ENCODE measurements around the gene HSPA6.
A peak's percentile ranks its signal among the peaks of the same experiment; 100 is the strongest.
"Not testable (repeated sequence)": the region's sequence is repeated elsewhere in the genome, so short reads cannot be mapped to it uniquely, and the experiment has no call there.

The HSPA6 gene

GRCh38 chr1:161523817-161524741 lies at the start of gene HSPA6:
Gene HSPA6 (plus strand): TSS chr1:161524540. CDS start chr1:161524659, 119 bp downstream.
- DNase-seq = peak; percentile 62

- not testable (repeated sequence) for DNase-seq
These were observed 46.6 kb upstream of the HSPA6 start for GRCh38 chr1:161477711-161478110.

GRCh38 chr1:161478985-161479384 lies 45.4 kb upstream of the HSPA6 start:
- DNase-seq = no peak

- no peak for DNase-seq
These were observed 43.8 kb upstream of the HSPA6 start for GRCh38 chr1:161480381-161481035.

GRCh38 chr1:161481624-161482392 lies 42.5 kb upstream of the HSPA6 start:
- DNase-seq = no peak

GRCh38 chr1:161482610-161483009 lies 41.7 kb upstream of the HSPA6 start:
- no peak for DNase-seq

GRCh38 chr1:161483361-161483760 lies 41.0 kb upstream of the HSPA6 start:
- no peak for DNase-seq

GRCh38 chr1:161484613-161485012 lies 39.7 kb upstream of the HSPA6 start:
- DNase-seq = peak; percentile 44

- DNase-seq = peak; percentile 64
These were observed 37.3 kb upstream of the HSPA6 start for GRCh38 chr1:161486806-161487741.

GRCh38 chr1:161491472-161491871 lies 32.9 kb upstream of the HSPA6 start:
- DNase-seq = peak; percentile 86

- no peak for DNase-seq
These were observed 31.5 kb upstream of the HSPA6 start for GRCh38 chr1:161492827-161493226.

GRCh38 chr1:161494091-161494735 lies 30.1 kb upstream of the HSPA6 start:
- DNase-seq = no peak

- DNase-seq = no peak
These were observed 28.9 kb upstream of the HSPA6 start for GRCh38 chr1:161495490-161495889.

- peak; percentile 61 for DNase-seq
These were observed 26.4 kb upstream of the HSPA6 start for GRCh38 chr1:161497961-161498360.

GRCh38 chr1:161498646-161499045 lies 25.7 kb upstream of the HSPA6 start:
- no peak for DNase-seq

GRCh38 chr1:161499099-161500039 lies 25.0 kb upstream of the HSPA6 start:
- peak; percentile 93 for DNase-seq

- DNase-seq = no peak
These were observed 23.1 kb upstream of the HSPA6 start for GRCh38 chr1:161501234-161501633.

- no peak for DNase-seq
These were observed 22.2 kb upstream of the HSPA6 start for GRCh38 chr1:161502181-161502580.

- peak; percentile 64 for DNase-seq
These were observed 21.5 kb upstream of the HSPA6 start for GRCh38 chr1:161502641-161503393.

- DNase-seq = no peak
These were observed 21.0 kb upstream of the HSPA6 start for GRCh38 chr1:161503394-161503748.

All from MV-4-11 (cell line).